ENCODE results near the gene AGXT2. TPM values are rescaled to one million over a fixed set of nuclear protein-coding genes. Genes with fewer than 3 reads are reported as not detected.
A peak's percentile ranks its signal among the peaks of the same experiment; 100 is the strongest.

AGXT2 gene
- polyA plus RNA-seq, 1 experiment = not detected

GRCh38 chr5:35046774-35047173, 975 bp downstream of the AGXT2 start:
- peak; percentile 85 for DNase-seq (ENCODE audit: low read depth)
- H3K4me3 ChIP-seq (ENCODE audit: low read depth, low read length) = no peak overlapping the region
- ChIA-PET CTCF (no interaction called here), POLR2A (no interaction called here)
- TF ChIP-seq CTCF (IDR thresholded peaks at IDR 0.05; ENCODE audit: insufficient read depth, low read depth, low read length) = no peak
- no peaks in the 10 kb centered on the region for H3K36me3 ChIP-seq (ENCODE audit: control insufficient read depth, insufficient read depth, low read length)
- H3K27me3 ChIP-seq (ENCODE audit: control insufficient read depth, insufficient read depth, low read length) = no peaks in the 10 kb centered on the region

- POLR2A ChIA-PET = no interaction called here
Observed at GRCh38 chr5:35045280-35045679, 2.5 kb downstream of the AGXT2 start.

GRCh38 chr5:35044649-35045048, 3.1 kb downstream of the AGXT2 start:
- POLR2A ChIA-PET = no interaction called here

More at GRCh38 chr5:35045280-35045679, 2.5 kb downstream of the AGXT2 start:
- CTCF ChIA-PET = interaction anchor here (0.6 to 0.7 kb wide), 2 partner anchors 44 to 613 kb away, joined by 3 to 4 read pairs; no protein-coding TSS in a partner anchor
- no peak overlapping the region for H3K4me3 ChIP-seq (ENCODE audit: low read depth, low read length)
- no peaks in the 10 kb centered on the region for H3K36me3 ChIP-seq (ENCODE audit: control insufficient read depth, insufficient read depth, low read length)
- DNase-seq (ENCODE audit: low read depth) = no peak
- no peaks in the 10 kb centered on the region for H3K27me3 ChIP-seq (ENCODE audit: control insufficient read depth, insufficient read depth, low read length)
- no peak for TF ChIP-seq CTCF (IDR thresholded peaks at IDR 0.05; ENCODE audit: insufficient read depth, low read depth, low read length)

GRCh38 chr5:35042781-35043180, 5.0 kb downstream of the AGXT2 start:
- Histone ChIP-seq H3K36me3 (ENCODE audit: control insufficient read depth, insufficient read depth, low read length) (no peaks in the 10 kb centered on the region), H3K27me3 (ENCODE audit: control insufficient read depth, insufficient read depth, low read length) (no peaks in the 10 kb centered on the region), H3K4me3 (ENCODE audit: low read depth, low read length) (no peak overlapping the region)
- POLR2A ChIA-PET = no interaction called here
- no peak for DNase-seq (ENCODE audit: low read depth)
- TF ChIP-seq CTCF (IDR thresholded peaks at IDR 0.05; ENCODE audit: insufficient read depth, low read depth, low read length) = no peak
- CTCF ChIA-PET = interaction anchor here (1.2 kb wide), 1 partner anchor 21 kb away, joined by 3 read pairs; no protein-coding TSS in a partner anchor

More at GRCh38 chr5:35044649-35045048, 3.1 kb downstream of the AGXT2 start:
- H3K36me3 ChIP-seq (ENCODE audit: control insufficient read depth, insufficient read depth, low read length) = no peaks in the 10 kb centered on the region
- no peak for TF ChIP-seq CTCF (IDR thresholded peaks at IDR 0.05; ENCODE audit: insufficient read depth, low read depth, low read length)
- no peaks in the 10 kb centered on the region for H3K27me3 ChIP-seq (ENCODE audit: control insufficient read depth, insufficient read depth, low read length)
- DNase-seq (ENCODE audit: low read depth) = no peak
- H3K4me3 ChIP-seq (ENCODE audit: low read depth, low read length) = no peak overlapping the region
- CTCF ChIA-PET = interaction anchor here (0.6 to 0.7 kb wide), 2 partner anchors 43 to 613 kb away, joined by 3 to 4 read pairs; no protein-coding TSS in a partner anchor

- Histone ChIP-seq H3K36me3 (ENCODE audit: control insufficient read depth, insufficient read depth, low read length) (no peaks in the 10 kb centered on the region), H3K4me3 (ENCODE audit: low read depth, low read length) (no peak overlapping the region), H3K27me3 (ENCODE audit: control insufficient read depth, insufficient read depth, low read length) (no peaks in the 10 kb centered on the region; the same call in 1 of the 2 replicates)
- ChIA-PET POLR2A (no interaction called here), CTCF (interaction anchor here (0.5 to 1.3 kb wide), 3 partner anchors 13 to 37 kb away, joined by 3 read pairs; no protein-coding TSS in a partner anchor)
- no peak for DNase-seq (ENCODE audit: low read depth)
- TF ChIP-seq CTCF (IDR thresholded peaks at IDR 0.05; ENCODE audit: insufficient read depth, low read depth, low read length) = no peak
Observed at GRCh38 chr5:35041261-35041660, 6.5 kb downstream of the AGXT2 start.
